Esophagus muscularis mucosa (tissue), 4 donors: ENCODE measurements around the gene AQP1. TPM values are rescaled to one million over a fixed set of nuclear protein-coding genes. Genes with fewer than 3 reads are reported as not detected.

Source experiments
- DNase-seq: peaks from one replicate; pipeline ENCODE4 v3.0.0-alpha.2; 2017; ENCODE audit errors: extremely low spot score
- H3K27ac ChIP-seq, 4 donors: fragments of 200-600 bp; sonication (generic); replicated peaks in 1 of 4; 1 replicate in 3 of 4; 2 replicates in 1 of 4; pipeline ENCODE4 v1.5.1; 2016 to 2019; ENCODE audit warnings: mild to moderate bottlenecking in 1 of 4
- H3K27me3 ChIP-seq, 4 donors: fragments of 200-600 bp; sonication (generic); one replicate each; pipeline versions ENCODE4 v1.5.1 to v1.6.0; 2016 to 2019
- H3K36me3 ChIP-seq, 4 donors: fragments of 200-600 bp; sonication (generic); one replicate each; pipeline ENCODE4 v1.5.1; 2016 to 2019
- H3K4me1 ChIP-seq, 4 donors: fragments of 200-600 bp; sonication (generic); one replicate each; pipeline ENCODE4 v1.5.1; 2016 to 2019
- H3K4me3 ChIP-seq, 4 donors: fragments of 200-600 bp; sonication (generic); 1 replicate in 2 of 4; 2 replicates in 2 of 4; pipeline ENCODE4 v1.5.1; 2016 to 2019; ENCODE audit warnings: mild to moderate bottlenecking in 4 of 4, moderate library complexity in 1 of 4
- H3K9me3 ChIP-seq, 4 donors: fragments of 200-600 bp; sonication (generic); 1 replicate in 3 of 4; 2 replicates in 1 of 4; pipeline ENCODE4 v1.5.1; 2016 to 2019
- EP300 ChIP-seq: sonication (generic); formaldehyde crosslinking; IDR thresholded peaks from one replicate; pipeline ENCODE4 v1.6.1; 2017; ENCODE audit warnings: antibody characterized with exemption
- POLR2A ChIP-seq: fragments of 450-650 bp; IDR thresholded peaks from one replicate; pipeline ENCODE4 v1.6.1; 2017; ENCODE audit warnings: antibody characterized with exemption, moderate library complexity, mild to moderate bottlenecking, low read depth
- POLR2AphosphoS5 ChIP-seq, 2 donors: sonication (generic); formaldehyde crosslinking; IDR thresholded peaks; one replicate each; pipeline ENCODE4 v1.6.1; 2017; ENCODE audit warnings: antibody characterized with exemption in 2 of 2
- WGBS: methylation state at CpG from one replicate; pipeline ENCODE4 v1.1.5; 2018; 5-methylcytosine and 5-hydroxymethylcytosine counted together
- intact Hi-C: fragments of 100-400 bp; cut with DNase I; formaldehyde crosslinking; loops from one replicate; pipeline ENCODE4 v1.15.1; 2023
- total RNA-seq, 4 donors: library from RNA; depleted of rRNA; stranded (reverse); fragments of >200 nt; gene quantifications; one replicate each; pipeline versions ENCODE4 v1.1.0 to v1.2.1, GENCODE V29; 2016
- TF ChIP-seq, protein P1 (sequence below), 3 experiments: fragments of 200-600 bp in 2 of 3; fragments of 450-650 bp in 1 of 3; sonication (generic) in 2 of 3; IDR thresholded peaks; one replicate each; pipeline ENCODE4 v1.5.1; 2017 to 2019; ENCODE audit warnings: antibody characterized with exemption in 3 of 3, mild to moderate bottlenecking in 2 of 3, moderate library complexity in 1 of 3

The AQP1 gene
- total RNA-seq, 4 donors from 2014 or later: 362 to 578 (median 513) TPM

DNA sequence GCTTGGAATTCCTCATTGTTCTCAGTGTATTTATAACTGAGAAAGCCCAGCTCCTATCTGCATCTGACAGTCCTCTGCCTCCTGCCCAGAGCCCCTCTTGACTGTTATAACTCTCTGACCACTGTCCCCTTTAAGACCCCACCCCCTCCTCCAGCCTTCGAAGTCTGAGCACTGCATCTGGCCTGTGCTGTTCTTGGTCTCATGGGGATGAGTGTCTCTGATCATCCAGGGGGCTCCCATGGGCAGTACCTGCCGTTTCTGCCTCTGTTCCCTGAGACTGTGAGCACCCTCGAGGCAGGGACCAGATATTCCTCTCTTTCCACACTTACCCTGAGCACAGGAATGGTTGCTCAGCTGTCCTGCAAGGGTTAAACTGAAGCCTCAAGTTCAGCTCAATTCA is 59.8 kb downstream of the AQP1 start:
- intact Hi-C loops: loop anchor here (5.0 kb wide), 1 partner anchor 229 kb away; no protein-coding TSS in a partner anchor
- Histone ChIP-seq H3K4me3 (no peak overlapping the region), H3K27me3 (peaks cover 0 to 10% (median 0%) of the 10 kb centered on the region in 4 donors), H3K9me3 (no peaks in the 10 kb centered on the region), H3K36me3 (no peaks in the 10 kb centered on the region), H3K27ac (no peak overlapping the region), H3K4me1 (peaks cover 0 to 10% (median 7%) of the 10 kb centered on the region in 4 donors)
- DNase-seq: peak; percentile 72
- WGBS: 57% methylated on average over 3 of the region's 3 CpGs
- TF ChIP-seq EP300 (no peak), POLR2A (no peak), POLR2AphosphoS5 (IDR thresholded peaks at IDR 0.05) (no peak)
- TF ChIP-seq, protein P1, sequence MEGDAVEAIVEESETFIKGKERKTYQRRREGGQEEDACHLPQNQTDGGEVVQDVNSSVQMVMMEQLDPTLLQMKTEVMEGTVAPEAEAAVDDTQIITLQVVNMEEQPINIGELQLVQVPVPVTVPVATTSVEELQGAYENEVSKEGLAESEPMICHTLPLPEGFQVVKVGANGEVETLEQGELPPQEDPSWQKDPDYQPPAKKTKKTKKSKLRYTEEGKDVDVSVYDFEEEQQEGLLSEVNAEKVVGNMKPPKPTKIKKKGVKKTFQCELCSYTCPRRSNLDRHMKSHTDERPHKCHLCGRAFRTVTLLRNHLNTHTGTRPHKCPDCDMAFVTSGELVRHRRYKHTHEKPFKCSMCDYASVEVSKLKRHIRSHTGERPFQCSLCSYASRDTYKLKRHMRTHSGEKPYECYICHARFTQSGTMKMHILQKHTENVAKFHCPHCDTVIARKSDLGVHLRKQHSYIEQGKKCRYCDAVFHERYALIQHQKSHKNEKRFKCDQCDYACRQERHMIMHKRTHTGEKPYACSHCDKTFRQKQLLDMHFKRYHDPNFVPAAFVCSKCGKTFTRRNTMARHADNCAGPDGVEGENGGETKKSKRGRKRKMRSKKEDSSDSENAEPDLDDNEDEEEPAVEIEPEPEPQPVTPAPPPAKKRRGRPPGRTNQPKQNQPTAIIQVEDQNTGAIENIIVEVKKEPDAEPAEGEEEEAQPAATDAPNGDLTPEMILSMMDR (IDR thresholded peaks at IDR 0.05): no peak

GRCh38 chr7:30971840-30972563 is 60.3 kb downstream of the AQP1 start:
- intact Hi-C loops: loop anchor here (5.0 kb wide), 1 partner anchor 230 kb away; no protein-coding TSS in a partner anchor
- no peak overlapping the region for H3K4me3 ChIP-seq
- DNase-seq: peak; percentile 89
- no peaks in the 10 kb centered on the region for H3K36me3 ChIP-seq
- H3K27ac ChIP-seq: no peak overlapping the region
- TF ChIP-seq POLR2A (no peak), EP300 (no peak), POLR2AphosphoS5 (IDR thresholded peaks at IDR 0.05) (no peak)
- TF ChIP-seq, protein P1 (IDR thresholded peaks at IDR 0.05): no peak
- WGBS: 65% methylated on average over 15 of the region's 15 CpGs
- H3K9me3 ChIP-seq: no peaks in the 10 kb centered on the region
- peaks cover 0 to 10% (median 0%) of the 10 kb centered on the region in 4 donors for H3K27me3 ChIP-seq
- H3K4me1 ChIP-seq: peaks cover 0 to 10% (median 7%) of the 10 kb centered on the region in 4 donors

DNA sequence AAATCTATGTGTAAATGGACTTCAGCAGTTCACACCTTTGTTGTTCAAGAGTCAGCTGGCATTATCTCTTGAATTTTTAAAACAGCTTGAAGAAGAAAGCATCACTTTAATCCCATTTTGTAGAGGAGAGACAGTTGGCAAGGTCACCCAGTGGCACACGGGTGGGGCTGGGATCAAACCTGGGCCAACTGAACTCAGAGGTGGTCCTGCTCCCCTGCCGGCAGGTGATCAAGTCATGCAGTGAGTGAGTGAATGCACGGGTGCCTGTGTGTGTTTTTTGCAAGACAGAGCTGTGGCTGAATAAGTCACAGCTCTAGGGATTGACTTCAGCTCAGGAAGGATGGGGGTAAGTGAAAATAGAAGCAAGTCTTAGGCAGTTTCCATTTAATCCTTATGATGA is 61.6 kb downstream of the AQP1 start:
- H3K36me3 ChIP-seq: no peaks in the 10 kb centered on the region
- H3K27me3 ChIP-seq: peaks cover 0 to 10% (median 0%) of the 10 kb centered on the region in 4 donors
- TF ChIP-seq POLR2A (no peak), POLR2AphosphoS5 (IDR thresholded peaks at IDR 0.05) (no peak), EP300 (no peak)
- TF ChIP-seq, protein P1 (IDR thresholded peaks at IDR 0.05): no peak
- no peak overlapping the region for H3K4me3 ChIP-seq
- H3K4me1 ChIP-seq: peaks cover 0 to 12% (median 9%) of the 10 kb centered on the region in 4 donors
- no peaks in the 10 kb centered on the region for H3K9me3 ChIP-seq
- WGBS: 75% methylated on average over 3 of the region's 3 CpGs
- H3K27ac ChIP-seq: no peak overlapping the region
- intact Hi-C loops: loop anchor here (5.0 kb wide), 1 partner anchor 231 kb away; no protein-coding TSS in a partner anchor
- no peak for DNase-seq

DNA sequence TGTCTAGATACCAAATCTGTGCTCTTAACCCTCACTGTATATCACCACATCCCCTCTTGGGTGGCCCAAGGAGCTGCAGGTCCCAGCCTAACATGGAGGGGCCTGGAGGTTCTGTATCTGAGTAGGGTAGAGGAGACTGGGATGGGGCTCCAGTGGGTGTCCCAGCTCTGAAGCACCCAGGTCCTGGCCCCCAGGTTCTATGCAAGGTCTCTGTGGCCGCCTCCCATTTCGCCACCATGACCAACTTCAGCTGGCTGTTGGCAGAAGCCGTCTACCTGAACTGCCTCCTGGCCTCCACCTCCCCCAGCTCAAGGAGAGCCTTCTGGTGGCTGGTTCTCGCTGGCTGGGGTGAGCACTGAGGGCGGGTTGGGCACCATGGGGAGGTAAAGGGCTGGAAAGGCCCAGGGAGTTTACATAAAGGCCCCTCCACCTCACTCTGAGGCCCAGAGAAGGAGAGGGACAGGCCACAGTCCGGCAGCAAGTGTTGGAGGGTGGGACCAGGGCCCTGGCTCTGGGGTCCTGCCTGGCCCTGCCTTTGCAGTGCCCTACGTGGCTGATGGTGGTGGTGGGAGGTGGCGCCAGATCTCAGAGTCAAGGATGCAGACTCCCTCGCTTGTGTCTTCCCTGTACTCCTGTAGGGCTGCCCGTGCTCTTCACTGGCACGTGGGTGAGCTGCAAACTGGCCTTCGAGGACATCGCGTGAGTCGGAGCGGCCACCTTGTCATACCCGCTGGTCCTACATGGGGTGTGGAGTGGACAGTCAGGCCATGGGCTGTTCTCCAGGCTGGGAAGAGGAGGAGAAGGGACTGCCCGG is 62.3 kb downstream of the AQP1 start:
- no peak for TF ChIP-seq EP300
- TF ChIP-seq POLR2A: no peak
- TF ChIP-seq POLR2AphosphoS5 (IDR thresholded peaks at IDR 0.05): no peak
- TF ChIP-seq, protein P1 (IDR thresholded peaks at IDR 0.05): no peak
- H3K36me3 ChIP-seq: no peaks in the 10 kb centered on the region
- no peak overlapping the region for H3K27ac ChIP-seq
- WGBS: 98% methylated on average over 14 of the region's 18 CpGs
- H3K9me3 ChIP-seq: no peaks in the 10 kb centered on the region
- H3K27me3 ChIP-seq: peaks cover 0 to 11% (median 0%) of the 10 kb centered on the region in 4 donors
- no peak for DNase-seq
- intact Hi-C loops: loop anchor here (2.0 to 5.0 kb wide), 2 partner anchors 173 to 232 kb away; no protein-coding TSS in a partner anchor
- H3K4me3 ChIP-seq: no peak overlapping the region
- H3K4me1 ChIP-seq: peaks cover 0 to 14% (median 10%) of the 10 kb centered on the region in 4 donors
